Measurements from ENCODE around the gene SGK1. TPM values are rescaled to one million over a fixed set of nuclear protein-coding genes. Genes with fewer than 3 reads are reported as not detected.

Gene SGK1
- total RNA-seq, 1 donor from 2014 or later = 15.8 TPM

DNA sequence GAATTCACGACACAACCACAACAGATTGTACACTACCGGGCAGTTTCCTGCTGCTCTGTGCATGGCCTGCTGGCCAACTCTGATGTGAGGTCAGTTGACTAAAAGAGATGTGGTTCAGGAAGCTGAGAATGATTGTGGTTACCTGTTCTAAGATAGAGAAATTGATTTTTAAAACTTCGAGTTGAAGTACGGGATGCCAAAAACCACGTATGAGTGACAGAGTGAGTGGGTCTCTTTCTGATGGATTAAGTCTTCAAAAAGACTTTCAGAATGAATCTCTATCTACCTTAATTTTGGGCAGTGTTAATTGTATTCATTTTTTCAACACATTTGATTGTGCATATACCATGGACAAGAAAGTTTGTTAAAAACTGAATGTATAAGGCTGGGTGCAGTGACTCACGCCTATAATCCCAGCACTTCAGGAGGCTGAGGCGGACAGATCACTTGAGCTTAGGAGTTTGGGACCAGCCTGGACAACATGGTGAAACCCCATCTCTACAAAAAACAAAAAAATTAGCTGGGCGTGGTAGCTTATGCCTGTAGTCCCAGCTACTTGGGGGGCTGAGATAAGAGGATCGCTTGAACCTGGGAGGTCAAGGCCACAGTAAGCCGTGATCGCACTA lies 121.2 kb downstream of the SGK1 start:
- H3K4me1 Mint-ChIP-seq = peaks cover 6% of the 10 kb centered on the region
- no peaks in the 10 kb centered on the region for H3K27me3 Mint-ChIP-seq (ENCODE audit: insufficient read depth, low read depth)
- peaks cover 14% of the 10 kb centered on the region for H3K4me1 ChIP-seq
- no peak overlapping the region for H3K9ac ChIP-seq
- H3F3A ChIP-seq (ENCODE audit: low read depth) = peaks cover 10% of the 10 kb centered on the region
- H3K27ac Mint-ChIP-seq = no peak overlapping the region
- no peaks in the 10 kb centered on the region for H4K20me1 ChIP-seq (ENCODE audit: low read depth)
- DNase-seq (ENCODE audit: low spot score) = no peak
- H3K9me3 ChIP-seq (ENCODE audit: low read depth) = no peaks in the 10 kb centered on the region
- H3K4me3 ChIP-seq = no peak overlapping the region
- H2AFZ ChIP-seq (replicated peaks) = no peak overlapping the region
- H3K36me3 ChIP-seq = no peaks in the 10 kb centered on the region
- TF ChIP-seq EZH2 (IDR thresholded peaks at IDR 0.05) = no peak
- TF ChIP-seq EZH2phosphoT487 (IDR thresholded peaks at IDR 0.05) = no peak
- TF ChIP-seq, protein P1, sequence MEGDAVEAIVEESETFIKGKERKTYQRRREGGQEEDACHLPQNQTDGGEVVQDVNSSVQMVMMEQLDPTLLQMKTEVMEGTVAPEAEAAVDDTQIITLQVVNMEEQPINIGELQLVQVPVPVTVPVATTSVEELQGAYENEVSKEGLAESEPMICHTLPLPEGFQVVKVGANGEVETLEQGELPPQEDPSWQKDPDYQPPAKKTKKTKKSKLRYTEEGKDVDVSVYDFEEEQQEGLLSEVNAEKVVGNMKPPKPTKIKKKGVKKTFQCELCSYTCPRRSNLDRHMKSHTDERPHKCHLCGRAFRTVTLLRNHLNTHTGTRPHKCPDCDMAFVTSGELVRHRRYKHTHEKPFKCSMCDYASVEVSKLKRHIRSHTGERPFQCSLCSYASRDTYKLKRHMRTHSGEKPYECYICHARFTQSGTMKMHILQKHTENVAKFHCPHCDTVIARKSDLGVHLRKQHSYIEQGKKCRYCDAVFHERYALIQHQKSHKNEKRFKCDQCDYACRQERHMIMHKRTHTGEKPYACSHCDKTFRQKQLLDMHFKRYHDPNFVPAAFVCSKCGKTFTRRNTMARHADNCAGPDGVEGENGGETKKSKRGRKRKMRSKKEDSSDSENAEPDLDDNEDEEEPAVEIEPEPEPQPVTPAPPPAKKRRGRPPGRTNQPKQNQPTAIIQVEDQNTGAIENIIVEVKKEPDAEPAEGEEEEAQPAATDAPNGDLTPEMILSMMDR (IDR thresholded peaks at IDR 0.05) = no peak
- no peak overlapping the region for H3K4me2 ChIP-seq
- no peak overlapping the region for H3K4me3 Mint-ChIP-seq
- H3K9me3 Mint-ChIP-seq = no peaks in the 10 kb centered on the region
- H3K36me3 Mint-ChIP-seq = no peaks in the 10 kb centered on the region
- no peak overlapping the region for H3K27ac ChIP-seq
- no peaks in the 10 kb centered on the region for H3K27me3 ChIP-seq
- H3K79me2 ChIP-seq (ENCODE audit: low read depth) = no peaks in the 10 kb centered on the region

GRCh38 chr6:134195985-134196384 lies 121.9 kb downstream of the SGK1 start:
- H3K36me3 ChIP-seq = no peaks in the 10 kb centered on the region
- H2AFZ ChIP-seq (replicated peaks) = no peak overlapping the region
- no peak overlapping the region for H3K27ac ChIP-seq
- H3K4me2 ChIP-seq = no peak overlapping the region
- peaks cover 14% of the 10 kb centered on the region for H3K4me1 ChIP-seq
- H4K20me1 ChIP-seq (ENCODE audit: low read depth) = no peaks in the 10 kb centered on the region
- H3K27ac Mint-ChIP-seq = no peak overlapping the region
- no peaks in the 10 kb centered on the region for H3K27me3 Mint-ChIP-seq (ENCODE audit: insufficient read depth, low read depth)
- no peaks in the 10 kb centered on the region for H3K36me3 Mint-ChIP-seq
- peaks cover 10% of the 10 kb centered on the region for H3F3A ChIP-seq (ENCODE audit: low read depth)
- H3K4me3 ChIP-seq = no peak overlapping the region
- no peak overlapping the region for H3K4me3 Mint-ChIP-seq
- no peak for TF ChIP-seq EZH2 (IDR thresholded peaks at IDR 0.05)
- TF ChIP-seq, protein P1 (IDR thresholded peaks at IDR 0.05) = no peak
- no peaks in the 10 kb centered on the region for H3K27me3 ChIP-seq
- H3K9me3 Mint-ChIP-seq = no peaks in the 10 kb centered on the region
- no peaks in the 10 kb centered on the region for H3K79me2 ChIP-seq (ENCODE audit: low read depth)
- peaks cover 6% of the 10 kb centered on the region for H3K4me1 Mint-ChIP-seq
- DNase-seq (ENCODE audit: low spot score) = no peak
- no peak overlapping the region for H3K9ac ChIP-seq
- no peaks in the 10 kb centered on the region for H3K9me3 ChIP-seq (ENCODE audit: low read depth)

DNA sequence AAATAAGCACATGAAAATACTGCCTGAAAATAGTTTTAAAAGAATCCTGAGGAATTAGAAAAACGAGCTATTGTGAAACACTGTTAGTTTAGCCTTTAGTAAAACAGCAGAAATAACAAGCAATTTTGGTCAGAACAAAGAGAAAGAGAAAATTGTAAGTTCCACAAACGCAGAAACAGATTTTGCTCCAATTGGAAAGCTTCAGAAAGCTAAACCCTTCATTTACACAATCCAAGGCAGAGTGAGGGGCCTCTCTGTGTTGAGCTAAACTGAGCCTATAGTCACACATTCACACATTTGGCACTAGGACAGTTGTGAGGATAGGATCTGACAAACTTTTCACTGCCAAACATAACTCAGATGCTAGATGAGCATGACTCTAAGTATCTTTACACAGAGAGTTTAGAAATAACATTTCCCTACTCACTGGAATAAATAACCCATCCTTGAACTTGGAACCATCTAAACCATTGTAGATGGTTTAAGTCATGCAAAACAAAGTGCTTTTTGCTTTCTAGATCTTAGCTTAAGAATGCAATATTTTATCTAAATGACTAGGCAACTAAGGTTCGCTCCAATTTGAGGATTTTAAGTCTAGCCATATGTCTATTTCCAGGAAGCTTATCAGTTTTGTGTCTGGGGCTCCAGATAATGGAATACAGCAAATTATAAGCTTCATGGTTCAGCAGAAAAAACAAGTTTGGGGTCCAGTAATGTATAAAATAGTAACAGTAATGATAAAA lies 122.6 kb downstream of the SGK1 start:
- H3F3A ChIP-seq (ENCODE audit: low read depth) = peaks cover 10% of the 10 kb centered on the region
- Mint-ChIP-seq H3K9me3 (no peaks in the 10 kb centered on the region), H3K36me3 (no peaks in the 10 kb centered on the region), H3K27ac (no peak overlapping the region), H3K27me3 (ENCODE audit: insufficient read depth, low read depth) (no peaks in the 10 kb centered on the region), H3K4me3 (no peak overlapping the region), H3K4me1 (peaks cover 6% of the 10 kb centered on the region)
- no peak for DNase-seq (ENCODE audit: low spot score)
- no peak overlapping the region for H3K27ac ChIP-seq
- H3K4me3 ChIP-seq = no peak overlapping the region
- no peaks in the 10 kb centered on the region for H3K9me3 ChIP-seq (ENCODE audit: low read depth)
- no peaks in the 10 kb centered on the region for H4K20me1 ChIP-seq (ENCODE audit: low read depth)
- H3K27me3 ChIP-seq = no peaks in the 10 kb centered on the region
- TF ChIP-seq EZH2phosphoT487 (IDR thresholded peaks at IDR 0.05) = no peak
- no peak for TF ChIP-seq EZH2 (IDR thresholded peaks at IDR 0.05)
- TF ChIP-seq, protein P1 (IDR thresholded peaks at IDR 0.05) = no peak
- peaks cover 14% of the 10 kb centered on the region for H3K4me1 ChIP-seq
- no peak overlapping the region for H3K4me2 ChIP-seq
- H3K79me2 ChIP-seq (ENCODE audit: low read depth) = no peaks in the 10 kb centered on the region
- H3K9ac ChIP-seq = no peak overlapping the region
- no peaks in the 10 kb centered on the region for H3K36me3 ChIP-seq
- peak overlapping the region; percentile 24 for H2AFZ ChIP-seq (replicated peaks)
